GM18520 (cell line): ENCODE data around the gene SYNC.
A peak's percentile ranks its signal among the peaks of the same experiment; 100 is the strongest.
"Not testable (repeated sequence)": the region's sequence is repeated elsewhere in the genome, so short reads cannot be mapped to it uniquely, and the experiment has no call there.

Experiments used
- ATAC-seq: cut with Tn5 transposase; IDR thresholded peaks from one replicate; pipeline ENCODE4 v1.9.1; 2021; ENCODE audit not compliant: unreplicated experiment

SYNC gene

DNA sequence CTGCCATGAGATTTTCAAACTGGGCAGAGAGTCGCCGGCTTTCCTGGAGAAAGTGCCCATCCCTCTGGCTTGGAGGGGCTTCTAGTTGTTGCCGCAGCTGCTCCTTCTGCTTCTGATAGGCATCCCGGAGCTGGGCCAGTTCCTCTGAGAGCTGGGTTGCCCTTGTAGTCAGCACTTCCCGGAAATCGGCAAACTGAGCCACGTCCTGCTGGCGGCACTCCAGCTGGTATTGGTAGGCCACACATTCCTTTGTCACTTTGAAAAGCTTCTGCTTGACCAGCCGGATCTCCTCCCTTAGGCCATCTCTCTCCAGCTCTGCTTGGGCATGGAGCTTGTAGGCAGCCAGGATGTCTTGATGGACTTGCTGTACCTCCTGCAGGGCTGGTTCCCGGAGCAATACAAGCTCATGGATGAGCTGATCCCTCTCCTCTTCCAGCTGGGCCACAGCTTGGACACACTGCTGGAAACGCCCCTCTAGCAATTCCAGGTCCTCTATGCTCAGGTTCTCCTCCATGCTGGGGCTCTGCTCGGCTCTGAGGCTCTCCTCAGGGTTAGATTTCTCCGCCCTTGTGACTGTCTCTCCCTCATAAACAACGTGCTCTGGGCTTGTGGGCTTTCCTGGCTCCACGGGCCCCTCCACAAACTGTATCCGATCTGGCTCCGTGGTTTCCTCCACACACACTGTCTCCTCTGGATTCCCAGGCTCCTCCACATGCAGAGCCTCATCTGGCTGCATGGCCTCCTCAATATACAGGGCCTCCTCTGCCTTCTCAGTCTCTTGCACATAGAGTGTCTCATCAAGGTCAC is 7.3 kb downstream of the SYNC start:
- no peak for ATAC-seq

DNA sequence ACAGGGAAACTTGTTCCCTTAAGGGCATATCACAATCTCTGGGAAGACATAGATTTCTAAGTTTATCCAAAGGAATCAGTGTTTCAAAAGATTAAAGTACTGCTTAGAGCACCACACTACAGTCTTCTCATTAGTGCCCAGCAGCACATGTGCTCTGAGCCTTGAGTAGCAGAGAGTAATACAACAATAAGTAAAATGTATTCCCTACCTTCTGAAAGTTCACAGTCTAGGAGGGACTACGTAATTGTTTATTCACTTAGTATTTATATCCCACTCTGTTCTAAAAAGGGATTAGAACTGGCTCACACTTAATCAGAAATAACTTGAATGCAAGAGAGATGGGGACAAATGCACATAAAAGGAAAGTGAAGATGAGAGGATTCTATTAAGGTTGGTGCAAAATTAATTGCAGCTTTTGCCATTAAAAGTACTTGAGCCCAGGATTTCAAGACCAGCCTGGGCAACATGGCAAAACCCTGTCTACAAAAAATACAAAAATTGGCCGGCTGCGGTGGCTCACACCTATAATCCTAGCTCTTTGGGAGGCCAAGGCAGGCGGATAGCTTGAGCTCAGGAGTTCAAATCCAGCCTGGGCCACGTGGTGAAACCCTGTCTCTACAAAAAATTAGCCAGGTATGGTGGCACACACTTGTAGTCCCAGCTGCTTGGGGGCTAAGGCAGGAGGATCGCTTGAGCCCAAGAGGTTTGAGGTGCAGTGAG is 9.0 kb downstream of the SYNC start:
- ATAC-seq = no peak

DNA sequence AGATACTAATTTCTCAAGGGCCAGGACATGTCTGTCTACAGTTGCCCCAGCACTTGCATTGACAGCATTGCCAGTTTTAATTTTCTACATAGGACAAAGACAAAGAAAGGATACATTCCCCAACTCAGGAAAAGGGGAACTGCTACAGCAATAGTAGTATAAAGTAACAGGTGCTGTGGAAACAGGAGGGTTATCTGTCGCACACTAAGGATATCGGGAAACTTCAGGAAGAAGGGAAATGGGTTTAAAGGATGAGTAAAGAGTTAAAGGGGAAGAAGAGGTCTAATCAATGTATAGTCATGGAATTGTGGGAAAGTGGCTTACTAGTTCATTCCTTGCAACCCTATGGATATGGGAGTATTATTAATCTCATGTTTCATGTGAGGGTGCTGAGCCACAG is 16.2 kb downstream of the SYNC start:
- no peak for ATAC-seq

DNA sequence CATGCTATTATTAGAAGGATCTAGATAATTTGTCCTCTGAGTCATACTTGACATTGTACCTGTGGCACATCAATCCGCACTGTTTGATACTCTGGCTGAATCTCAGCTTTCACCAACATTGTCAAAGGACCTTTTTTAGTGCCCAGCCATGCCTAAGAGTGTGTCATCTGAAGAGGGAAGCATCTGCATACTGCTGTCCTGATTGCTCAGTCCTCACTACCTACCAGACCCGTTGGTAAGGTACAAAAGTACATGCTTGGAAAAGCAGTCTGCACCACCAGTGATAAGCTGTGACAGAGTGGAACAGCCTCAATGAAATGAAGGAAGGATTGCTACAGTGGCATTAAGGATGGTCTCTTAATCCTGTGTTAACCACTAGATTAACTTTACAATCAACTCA is 17.1 kb downstream of the SYNC start:
- ATAC-seq = no peak

DNA sequence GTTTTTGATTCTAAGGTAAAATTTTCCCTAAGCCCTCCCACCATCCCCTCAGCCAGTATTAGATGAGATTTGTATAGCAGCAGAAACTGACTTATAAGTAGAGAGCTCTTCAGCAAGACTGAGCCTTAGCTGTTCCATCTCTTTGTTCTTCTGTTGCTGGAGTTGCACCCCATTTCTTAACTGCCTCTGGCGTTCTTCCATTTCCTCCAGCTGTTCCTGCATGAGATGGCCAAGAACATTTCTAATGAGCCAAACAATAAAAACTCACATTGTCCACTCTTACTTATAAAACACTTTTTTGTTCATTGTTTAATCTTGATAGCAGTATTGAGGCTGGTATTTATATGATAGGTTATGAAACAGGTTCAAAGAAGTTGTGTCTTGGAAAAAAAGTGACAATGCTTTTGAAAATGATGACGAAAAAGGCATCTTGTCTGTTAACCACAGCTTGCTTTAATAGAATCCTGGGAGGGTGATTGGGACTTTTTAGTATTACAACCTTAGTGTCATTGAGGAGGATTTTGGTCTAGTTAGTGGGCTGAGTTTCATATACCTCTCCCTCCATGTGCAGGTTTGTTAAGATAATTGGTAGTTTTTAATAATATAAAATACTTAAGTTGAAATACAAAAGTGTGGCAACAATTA is 18.3 kb downstream of the SYNC start:
- no peak for ATAC-seq

DNA sequence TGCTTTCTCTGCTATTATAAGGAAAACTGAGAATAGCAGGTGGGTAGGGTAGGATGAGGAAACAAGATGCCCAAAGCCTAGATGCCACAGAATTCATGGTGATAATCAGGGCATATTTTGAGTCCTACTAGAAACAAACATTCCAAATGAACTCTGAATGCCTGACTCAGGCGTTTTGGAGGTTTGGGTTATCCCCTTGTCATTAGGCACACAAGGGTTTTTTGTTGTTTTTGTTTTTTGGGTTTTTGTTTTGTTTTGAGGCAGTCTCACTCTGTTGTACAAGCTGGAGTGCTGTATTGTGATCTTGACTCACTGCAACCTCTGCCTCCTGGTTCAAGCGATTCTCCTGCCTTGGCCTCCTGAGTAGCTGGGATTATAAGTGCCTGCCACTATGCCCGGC is 19.2 kb downstream of the SYNC start:
- ATAC-seq = no peak

DNA sequence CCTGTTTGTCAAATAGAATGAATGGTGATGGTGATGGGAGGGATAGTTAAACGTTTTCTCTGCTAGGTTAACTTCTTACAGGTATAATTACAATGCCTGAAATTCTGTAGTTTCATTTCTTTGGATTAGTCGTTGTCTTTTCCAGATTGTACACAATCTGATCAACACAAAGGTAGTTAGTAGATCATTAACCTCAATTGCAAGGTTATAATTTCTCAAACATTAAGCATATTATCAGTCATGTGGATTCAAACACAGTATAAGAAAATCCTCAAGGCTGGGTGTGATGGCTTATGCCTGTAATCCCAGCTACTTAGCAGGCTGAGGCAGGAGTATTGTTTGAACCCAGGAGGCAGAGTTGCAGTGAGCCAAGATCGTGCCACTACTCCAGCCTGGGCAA is 20.6 kb downstream of the SYNC start:
- ATAC-seq = no peak

DNA sequence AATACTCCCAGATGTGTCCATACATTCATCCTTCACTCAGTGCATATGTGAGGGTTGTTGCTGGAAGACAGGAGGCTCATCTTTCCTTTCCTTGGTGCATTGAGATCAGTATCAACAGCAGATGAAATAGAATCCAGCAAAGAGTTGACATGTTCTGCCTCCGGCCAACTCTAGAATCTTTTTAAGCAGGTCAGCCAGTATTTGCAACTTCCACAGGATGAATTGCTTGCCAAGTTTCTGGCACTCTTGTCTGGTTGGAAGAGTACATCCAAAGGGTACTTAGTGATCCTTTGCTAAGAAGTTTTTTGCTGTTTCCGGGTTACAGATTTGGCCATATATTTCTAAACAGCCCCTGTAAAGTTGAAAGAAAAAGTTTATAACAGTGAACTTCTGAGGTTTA is 21.1 kb downstream of the SYNC start:
- ATAC-seq = no peak

DNA sequence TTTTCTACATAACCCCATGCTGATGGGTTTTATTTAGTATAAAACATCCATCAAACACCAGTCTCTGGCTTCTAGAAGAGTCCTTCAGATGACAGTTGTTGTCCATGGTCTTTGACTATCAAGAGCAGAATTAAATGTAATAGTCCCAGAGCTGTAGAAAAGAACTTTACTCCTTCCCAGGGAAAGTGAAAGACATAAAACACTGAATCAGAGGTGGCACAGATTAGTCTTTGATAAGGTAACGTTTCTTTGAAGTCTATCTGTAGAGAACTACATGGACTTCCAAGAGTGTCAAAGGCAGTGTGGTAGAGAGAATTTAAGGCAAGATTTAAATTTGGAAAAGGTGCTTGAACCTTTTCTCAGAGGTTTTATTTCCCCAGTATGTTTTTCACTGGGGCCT is 21.9 kb downstream of the SYNC start:
- no peak for ATAC-seq

DNA sequence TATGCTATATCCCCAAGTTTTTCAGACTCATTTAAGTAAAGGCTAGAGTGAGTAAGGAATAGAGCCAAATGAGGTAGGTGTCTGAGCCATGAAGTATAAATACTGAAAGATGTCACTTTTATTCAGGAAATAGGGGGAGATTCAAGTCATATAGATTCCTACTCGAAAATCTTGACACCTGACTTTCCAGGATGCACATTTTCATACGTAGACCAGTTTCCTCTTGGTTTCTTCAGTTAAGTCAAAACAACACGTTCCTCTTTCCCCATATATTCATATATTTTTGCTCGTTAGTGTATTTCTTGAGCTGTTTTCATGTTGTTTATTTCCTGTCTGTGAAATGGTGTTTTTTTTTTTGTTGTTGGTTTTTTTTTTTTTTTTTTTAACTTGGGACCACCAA is 22.6 kb downstream of the SYNC start:
- not testable (repeated sequence) for ATAC-seq

DNA sequence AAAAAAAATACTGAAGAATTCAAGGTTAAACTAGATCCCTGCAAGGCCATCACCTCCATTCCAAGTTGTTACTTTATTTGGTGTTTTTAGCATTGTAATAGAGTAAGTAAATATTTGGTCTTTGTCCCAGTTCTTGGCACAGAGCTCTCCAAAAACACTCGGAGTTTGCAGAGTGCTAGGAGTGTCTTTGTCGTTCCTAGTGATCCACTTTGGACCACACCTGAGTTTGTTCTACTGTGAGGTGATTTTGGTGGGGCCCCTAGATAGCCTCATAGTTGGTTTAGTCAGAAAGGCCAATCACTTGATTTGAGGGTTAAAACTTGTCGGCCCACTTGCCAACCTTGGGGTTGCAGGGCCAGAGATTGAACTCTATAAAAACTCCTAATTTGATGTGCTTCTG is 25.6 kb downstream of the SYNC start:
- ATAC-seq = no peak

DNA sequence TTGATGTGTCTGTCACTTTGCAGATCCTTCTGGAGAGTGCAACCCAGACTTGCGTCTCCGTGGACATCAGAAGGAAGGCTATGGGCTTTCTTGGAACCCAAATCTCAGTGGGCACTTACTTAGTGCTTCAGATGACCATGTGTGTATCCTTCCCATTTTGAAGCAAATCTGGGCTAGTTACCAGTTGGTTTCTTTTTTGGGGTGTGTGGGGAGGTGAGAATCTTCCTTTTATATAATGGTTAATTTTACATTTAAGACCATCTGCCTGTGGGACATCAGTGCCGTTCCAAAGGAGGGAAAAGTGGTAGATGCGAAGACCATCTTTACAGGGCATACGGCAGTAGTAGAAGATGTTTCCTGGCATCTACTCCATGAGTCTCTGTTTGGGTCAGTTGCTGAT is 33.9 kb downstream of the SYNC start:
- not testable (repeated sequence) for ATAC-seq

DNA sequence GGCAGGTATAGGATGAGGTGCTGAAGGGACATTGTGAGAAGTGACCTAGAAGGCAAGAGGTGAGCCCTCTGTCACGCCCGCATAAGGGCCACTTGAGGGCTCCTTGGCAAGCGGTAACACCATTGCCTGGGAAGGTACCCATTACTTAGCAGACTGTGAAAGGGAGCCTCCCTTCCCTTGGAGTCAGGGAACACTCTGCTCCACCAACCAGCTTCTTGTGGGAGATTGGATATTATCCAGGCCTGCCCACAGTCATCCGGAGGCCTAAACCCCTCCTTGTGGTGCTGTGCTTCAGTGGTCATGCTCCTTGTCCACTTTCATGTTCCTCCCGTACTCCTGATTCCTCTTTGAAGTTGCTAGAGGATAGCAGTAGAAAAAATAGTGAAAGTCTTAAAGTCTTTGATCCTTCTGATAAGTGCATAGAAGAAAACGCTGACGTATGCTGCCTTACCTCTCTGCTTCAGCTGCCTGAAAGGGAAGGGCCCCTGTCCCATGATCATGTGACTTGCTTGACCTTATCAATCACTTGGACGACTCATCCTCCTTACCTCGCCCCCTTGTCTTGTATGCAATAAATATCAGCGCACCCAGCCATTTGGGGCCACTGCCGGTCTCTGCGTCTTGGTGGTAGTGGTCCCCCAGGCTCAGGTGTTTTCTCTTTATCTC is 35.5 kb downstream of the SYNC start:
- ATAC-seq = no peak

DNA sequence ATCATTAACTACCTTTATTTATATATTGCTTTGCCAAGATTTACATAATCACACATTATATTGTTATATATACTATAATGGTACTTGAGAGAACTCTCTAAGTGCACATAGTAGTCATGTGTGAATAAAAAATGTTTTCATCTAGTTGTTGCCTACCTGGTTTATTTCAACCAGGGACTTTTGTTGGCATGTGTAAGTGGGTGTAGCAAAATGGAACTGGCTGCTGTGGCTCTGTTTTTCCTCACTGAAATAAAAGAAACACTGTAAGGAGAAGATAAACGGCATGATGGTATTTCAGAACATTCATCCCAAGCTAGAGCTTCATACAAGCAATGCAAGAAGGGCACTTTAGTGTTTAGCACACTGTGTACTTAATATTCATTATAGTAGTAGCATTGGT is 36.7 kb downstream of the SYNC start:
- no peak for ATAC-seq

DNA sequence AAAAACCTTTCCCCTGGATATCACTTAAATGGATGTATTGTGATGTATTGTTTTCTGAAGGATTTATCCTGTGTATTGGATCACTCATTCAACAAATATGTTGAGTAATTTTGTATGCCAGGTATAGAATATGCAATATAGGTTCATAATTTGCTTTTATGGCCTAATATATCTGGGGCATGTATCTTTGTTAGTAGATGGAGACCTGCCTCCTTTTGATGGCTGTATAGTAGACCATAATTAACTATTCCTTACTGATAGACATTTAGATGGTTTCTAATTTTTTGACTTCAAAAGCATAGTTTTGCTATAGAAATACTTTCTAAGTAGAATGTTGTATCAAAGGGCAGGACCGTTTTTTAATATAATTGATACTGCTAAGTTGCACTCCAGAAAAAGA is 43.0 kb downstream of the SYNC start:
- ATAC-seq = no peak

DNA sequence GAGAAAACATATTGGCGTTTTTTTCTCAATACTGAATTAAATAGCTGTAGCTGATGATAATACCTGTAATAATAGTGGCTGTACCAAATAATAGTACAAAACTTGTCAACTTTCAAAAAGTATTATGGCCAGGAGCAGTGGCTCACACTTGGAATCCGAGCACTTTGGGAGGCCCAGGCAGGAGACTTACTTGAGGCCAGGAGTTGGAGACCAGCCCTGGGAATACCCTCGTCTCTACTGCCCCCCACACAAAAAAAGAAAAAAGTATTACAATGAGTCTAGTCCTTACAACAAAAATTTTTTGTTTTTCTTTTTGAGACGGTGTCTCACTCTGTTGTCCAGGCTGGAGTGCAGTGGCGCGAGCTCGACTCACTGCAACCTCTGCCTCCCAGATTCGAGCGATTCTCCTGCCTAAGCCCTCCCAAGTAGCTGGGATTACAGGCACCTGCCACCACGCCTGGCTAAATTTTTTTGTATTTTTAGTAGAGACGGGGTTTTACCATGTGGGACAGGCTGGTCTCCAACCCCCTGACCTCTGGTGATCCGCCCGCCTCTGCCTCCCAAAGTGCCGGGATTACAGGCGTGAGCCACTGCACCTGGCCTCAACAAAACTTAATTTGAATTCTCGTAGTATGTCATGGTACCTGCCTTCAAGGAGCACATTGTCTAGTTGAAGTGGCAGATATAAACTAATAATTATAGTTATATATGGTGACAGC is 50.2 kb downstream of the SYNC start:
- no peak for ATAC-seq

DNA sequence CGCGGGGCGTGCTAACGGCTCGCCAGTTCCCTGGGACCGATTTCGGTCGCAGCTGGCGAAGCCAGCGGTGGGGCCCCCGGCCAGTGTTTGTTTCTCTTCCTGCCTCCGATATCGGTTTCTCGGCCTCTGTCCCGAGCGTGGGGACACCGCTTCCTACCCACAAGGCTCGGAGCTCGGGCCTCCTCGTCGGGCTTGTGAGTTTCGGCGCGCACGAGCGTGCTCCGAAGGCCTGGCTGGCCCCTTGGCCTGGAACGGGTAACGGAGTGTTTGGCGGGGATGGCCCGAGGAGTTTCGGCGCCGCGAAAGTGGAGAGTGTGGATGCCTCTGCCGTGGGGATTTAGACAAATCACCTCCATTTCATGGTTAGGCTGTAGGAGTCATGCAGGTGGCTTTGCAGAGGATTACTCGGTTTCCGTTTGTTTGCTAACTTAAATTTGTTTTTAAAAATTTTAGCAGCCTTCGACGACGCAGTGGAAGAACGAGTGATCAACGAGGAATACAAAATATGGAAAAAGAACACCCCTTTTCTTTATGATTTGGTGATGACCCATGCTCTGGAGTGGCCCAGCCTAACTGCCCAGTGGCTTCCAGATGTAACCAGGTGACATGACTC is 51.0 kb downstream of the SYNC start:
- peak; percentile 25 for ATAC-seq

DNA sequence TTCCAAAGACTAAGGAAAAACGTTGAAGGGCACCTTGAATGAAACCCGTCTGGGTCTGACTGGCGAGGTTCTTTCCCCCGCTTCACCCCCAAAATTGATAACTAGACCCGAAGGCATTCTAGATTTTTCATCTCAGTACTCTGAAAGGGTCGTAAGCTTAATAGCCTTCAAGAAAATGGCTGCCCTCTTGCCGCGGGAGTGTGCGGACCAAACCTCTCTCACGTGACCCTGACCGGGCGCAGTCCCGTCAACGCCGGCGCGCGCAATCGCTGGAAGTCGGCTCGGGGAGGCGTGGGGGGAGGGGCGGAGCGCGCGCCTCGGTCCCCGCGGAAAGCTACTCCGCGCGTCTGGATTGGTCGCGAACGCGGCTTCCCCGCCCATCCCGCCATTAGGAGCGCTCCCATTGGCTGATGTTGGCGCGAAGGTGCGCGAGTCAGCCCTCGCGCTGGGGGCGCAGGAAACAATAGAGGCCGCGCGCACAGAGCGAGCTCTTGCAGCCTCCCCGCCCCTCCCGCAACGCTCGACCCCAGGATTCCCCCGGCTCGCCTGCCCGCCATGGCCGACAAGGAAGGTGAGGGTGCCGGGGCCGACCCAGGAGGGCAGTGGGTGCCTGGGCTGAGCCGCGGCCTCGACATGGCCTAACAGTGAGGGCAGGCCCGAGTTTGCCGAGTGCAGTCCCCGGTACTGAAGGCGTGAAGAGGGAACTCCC is 51.7 kb downstream of the SYNC start, which contains the start of gene RBBP4:
Gene RBBP4, plus strand, starts transcription at position 457 of the 709 bp plus-strand sequence. Its CDS starts 99 bp downstream, at position 556.
- ATAC-seq = peak; percentile 85

DNA sequence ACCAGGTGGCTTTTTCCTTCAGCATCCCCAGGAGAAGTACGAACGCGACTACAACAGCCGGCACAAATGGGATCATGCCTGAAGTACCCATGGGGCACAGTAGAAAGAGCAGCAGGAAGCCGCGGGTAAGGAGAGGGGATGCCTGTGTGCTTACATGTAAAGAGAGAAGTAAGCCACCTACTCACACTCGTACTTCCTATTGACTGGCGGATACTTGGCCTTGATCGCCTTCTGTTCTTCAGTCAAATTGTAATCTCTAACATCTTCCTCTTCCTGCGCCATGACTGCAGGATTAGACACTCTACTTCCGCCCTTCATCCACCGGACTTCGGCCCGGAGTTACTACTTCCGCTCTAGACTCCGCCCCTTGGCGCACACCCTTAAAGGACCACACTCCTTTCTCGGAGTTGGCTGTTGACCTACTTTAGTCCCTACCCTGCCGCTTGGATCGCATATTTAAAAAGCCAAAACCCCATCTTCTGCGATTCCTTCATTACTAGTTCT is 52.3 kb downstream of the SYNC start, which contains the start of gene ZBTB8OS:
Gene ZBTB8OS, minus strand, starts transcription at position 303 of the 504 bp plus-strand sequence. Its CDS starts 21 bp downstream, at position 282.
- ATAC-seq = peak; percentile 59
